ENCODE measurements around the gene SCD5.

Gene SCD5

GRCh38 chr4:82785611-82786400 lies 12.8 kb downstream of the SCD5 start:
- Mint-ChIP-seq H3K36me3 (ENCODE audit: low read depth) (no peaks in the 10 kb centered on the region), H3K4me1 (ENCODE audit: low read depth) (no peaks in the 10 kb centered on the region), H3K27ac (no peak overlapping the region), H3K27me3 (peaks cover 4% of the 10 kb centered on the region), H3K4me3 (no peak overlapping the region), H3K9me3 (no peaks in the 10 kb centered on the region)
- no peak for DNase-seq

GRCh38 chr4:82784681-82785610 lies 13.7 kb downstream of the SCD5 start:
- H3K27ac Mint-ChIP-seq, result no peak overlapping the region
- H3K9me3 Mint-ChIP-seq, result no peaks in the 10 kb centered on the region
- no peak for DNase-seq
- no peaks in the 10 kb centered on the region for H3K4me1 Mint-ChIP-seq (ENCODE audit: low read depth)
- H3K36me3 Mint-ChIP-seq (ENCODE audit: low read depth), result no peaks in the 10 kb centered on the region
- H3K4me3 Mint-ChIP-seq, result no peak overlapping the region
- peaks cover 4% of the 10 kb centered on the region for H3K27me3 Mint-ChIP-seq

- Mint-ChIP-seq H3K9me3 (no peaks in the 10 kb centered on the region), H3K36me3 (ENCODE audit: low read depth) (no peaks in the 10 kb centered on the region), H3K4me3 (no peak overlapping the region), H3K27me3 (peaks cover 4% of the 10 kb centered on the region), H3K4me1 (ENCODE audit: low read depth) (no peaks in the 10 kb centered on the region), H3K27ac (no peak overlapping the region)
- DNase-seq, result no peak
These were observed 15.8 kb downstream of the SCD5 start for GRCh38 chr4:82782626-82783345.

DNA sequence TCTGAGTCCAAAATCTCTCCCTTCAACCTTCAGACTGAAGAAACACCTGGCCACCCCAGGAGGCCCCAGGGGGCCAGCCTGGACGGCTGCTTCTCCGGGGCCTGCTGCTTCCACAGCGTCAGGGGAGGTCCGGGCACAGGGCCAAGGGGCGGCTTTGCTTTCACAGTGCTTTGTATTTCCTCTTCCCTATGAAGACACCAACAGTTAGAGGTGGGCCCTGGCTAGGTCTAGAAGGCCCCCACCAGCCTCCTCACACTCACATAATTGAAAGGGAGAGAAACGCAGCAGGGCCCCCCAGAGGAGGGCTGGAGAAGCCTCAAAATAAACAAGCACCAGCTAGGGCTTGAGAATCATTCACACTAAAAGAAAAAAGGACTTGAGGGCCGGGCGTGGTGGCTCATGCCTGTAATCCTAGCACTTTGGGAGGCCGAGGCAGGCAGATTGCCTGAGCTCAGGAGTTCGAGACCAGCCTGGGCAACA lies 17.8 kb downstream of the SCD5 start:
- no peak for DNase-seq
- H3K27ac Mint-ChIP-seq, result no peak overlapping the region
- H3K4me3 Mint-ChIP-seq, result no peak overlapping the region
- peaks cover 4% of the 10 kb centered on the region for H3K27me3 Mint-ChIP-seq
- no peaks in the 10 kb centered on the region for H3K36me3 Mint-ChIP-seq (ENCODE audit: low read depth)
- H3K9me3 Mint-ChIP-seq, result no peaks in the 10 kb centered on the region
- H3K4me1 Mint-ChIP-seq (ENCODE audit: low read depth), result no peaks in the 10 kb centered on the region

- peaks cover 4% of the 10 kb centered on the region for H3K27me3 Mint-ChIP-seq
- no peak for DNase-seq
- no peaks in the 10 kb centered on the region for H3K9me3 Mint-ChIP-seq
- no peaks in the 10 kb centered on the region for H3K36me3 Mint-ChIP-seq (ENCODE audit: low read depth)
- H3K4me3 Mint-ChIP-seq, result no peak overlapping the region
- H3K27ac Mint-ChIP-seq, result no peak overlapping the region
- H3K4me1 Mint-ChIP-seq (ENCODE audit: low read depth), result no peaks in the 10 kb centered on the region
These were observed 18.3 kb downstream of the SCD5 start for GRCh38 chr4:82780170-82780751.

DNA sequence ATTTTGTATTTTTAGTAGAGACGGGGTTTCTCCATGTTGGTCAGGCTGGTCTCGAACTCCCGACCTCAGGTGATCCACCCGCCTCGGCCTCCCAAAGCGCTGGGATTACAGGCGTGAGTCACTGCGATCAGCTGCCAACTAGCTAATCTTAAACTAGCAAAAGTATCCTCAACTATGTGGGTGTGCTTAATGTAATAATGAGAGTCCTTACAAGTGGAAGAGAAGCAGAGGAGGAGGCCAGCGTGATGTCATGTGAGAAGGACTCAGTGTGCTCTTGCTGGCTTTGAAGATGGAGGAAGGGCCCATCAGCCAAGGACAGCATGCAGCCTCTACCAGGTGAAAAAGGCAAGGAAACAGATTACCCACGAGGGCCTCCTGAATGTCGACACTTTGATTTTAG lies 19.6 kb downstream of the SCD5 start:
- Mint-ChIP-seq H3K9me3 (no peaks in the 10 kb centered on the region), H3K4me3 (no peak overlapping the region), H3K27me3 (peaks cover 4% of the 10 kb centered on the region), H3K36me3 (ENCODE audit: low read depth) (no peaks in the 10 kb centered on the region), H3K27ac (no peak overlapping the region), H3K4me1 (ENCODE audit: low read depth) (no peaks in the 10 kb centered on the region)
- no peak for DNase-seq

DNA sequence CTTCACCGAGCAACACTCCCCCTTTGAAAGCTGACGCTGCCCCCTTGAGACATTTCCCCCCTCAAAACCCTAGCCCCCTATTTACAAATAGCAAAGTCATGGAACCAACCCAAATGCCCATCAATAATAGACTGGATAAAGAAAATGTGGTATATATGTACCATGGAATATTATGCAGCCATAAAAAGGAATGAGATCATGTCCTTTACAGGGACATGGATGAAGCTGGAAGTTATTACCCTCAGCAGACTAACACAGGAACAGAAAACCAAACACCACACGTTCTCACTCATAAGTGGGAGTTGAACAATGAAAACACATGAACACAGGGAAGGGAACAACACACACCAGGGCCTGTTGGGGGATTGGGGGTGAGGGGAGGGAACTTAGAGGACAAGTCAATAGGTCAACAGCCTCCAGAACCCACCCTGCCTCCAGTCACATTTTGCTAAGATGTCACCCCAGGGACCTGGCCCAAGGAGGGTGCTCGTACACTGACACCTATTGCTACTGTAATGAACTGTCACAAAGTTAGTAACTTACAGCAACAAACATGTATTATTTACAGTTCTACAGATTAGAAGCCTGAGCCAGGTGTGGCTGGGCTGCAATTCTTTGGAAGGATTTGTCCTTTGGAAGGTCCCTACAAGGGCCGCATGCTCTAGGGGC lies 20.6 kb downstream of the SCD5 start:
- Mint-ChIP-seq H3K27ac (no peak overlapping the region), H3K36me3 (ENCODE audit: low read depth) (no peaks in the 10 kb centered on the region), H3K27me3 (peaks cover 5% of the 10 kb centered on the region)

DNA sequence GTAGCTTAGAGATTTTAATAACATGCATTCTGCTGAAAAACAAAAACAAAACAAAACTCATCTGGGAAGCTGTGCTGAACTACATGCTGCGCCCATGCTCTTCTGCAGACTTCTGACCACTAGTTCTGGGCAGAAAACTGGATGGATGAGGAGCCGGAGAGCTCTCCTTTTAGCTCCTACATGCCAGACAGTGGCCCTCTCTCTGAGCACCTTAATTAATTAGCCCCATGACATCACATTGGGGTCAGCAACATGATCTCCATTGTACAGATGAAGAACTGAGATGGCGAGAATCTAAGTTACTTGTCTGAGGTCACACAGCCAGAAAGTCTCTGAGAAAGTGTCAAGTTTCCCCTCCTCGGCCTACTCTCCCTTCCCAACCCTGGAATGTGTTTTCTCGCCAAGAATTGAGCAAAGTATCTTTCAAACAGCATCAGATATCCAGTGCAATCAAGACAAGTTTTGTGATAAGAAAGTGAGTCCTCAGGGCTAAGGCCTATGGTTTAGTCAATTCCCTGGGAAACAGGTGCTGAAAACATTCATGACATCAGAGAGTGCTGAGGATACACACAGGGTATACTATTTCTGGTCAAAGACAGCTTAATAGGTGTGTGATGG lies 21.6 kb downstream of the SCD5 start:
- Mint-ChIP-seq H3K27ac (no peak overlapping the region), H3K27me3 (peaks cover 10% of the 10 kb centered on the region), H3K36me3 (ENCODE audit: low read depth) (no peaks in the 10 kb centered on the region), H3K4me3 (no peak overlapping the region), H3K4me1 (ENCODE audit: low read depth) (no peaks in the 10 kb centered on the region), H3K9me3 (no peaks in the 10 kb centered on the region)
- DNase-seq, result no peak

More for the DNA sequence above, 20.6 kb downstream of the SCD5 start:
- DNase-seq, result no peak
- H3K9me3 Mint-ChIP-seq, result no peaks in the 10 kb centered on the region
- no peak overlapping the region for H3K4me3 Mint-ChIP-seq
- no peaks in the 10 kb centered on the region for H3K4me1 Mint-ChIP-seq (ENCODE audit: low read depth)

DNA sequence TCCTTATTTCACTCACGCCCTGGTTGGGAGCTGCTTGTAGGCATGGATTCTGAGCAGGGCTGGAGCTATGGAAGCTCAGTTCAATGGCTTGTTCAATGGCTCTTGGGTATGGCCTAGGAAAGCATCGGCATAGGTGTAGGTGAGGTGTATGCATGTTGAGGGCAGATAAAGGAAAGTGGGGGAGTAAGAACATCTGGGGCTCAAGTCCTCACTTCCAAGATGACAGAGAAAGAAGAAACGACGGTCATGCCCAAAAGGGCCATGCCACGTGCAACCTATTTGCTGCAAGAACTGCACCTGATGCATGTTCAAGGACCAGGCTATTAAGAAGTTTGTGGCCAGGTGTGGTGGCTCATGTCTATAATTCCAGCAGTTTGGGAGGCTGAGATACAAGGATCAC lies 23.4 kb downstream of the SCD5 start:
- Mint-ChIP-seq H3K4me1 (ENCODE audit: low read depth) (no peaks in the 10 kb centered on the region), H3K27ac (no peak overlapping the region), H3K9me3 (no peaks in the 10 kb centered on the region), H3K4me3 (no peak overlapping the region), H3K27me3 (peaks cover 18% of the 10 kb centered on the region), H3K36me3 (ENCODE audit: low read depth) (no peaks in the 10 kb centered on the region)
- no peak for DNase-seq

GRCh38 chr4:82774711-82775171 lies 23.9 kb downstream of the SCD5 start:
- Mint-ChIP-seq H3K4me3 (no peak overlapping the region), H3K27ac (no peak overlapping the region), H3K9me3 (no peaks in the 10 kb centered on the region), H3K36me3 (ENCODE audit: low read depth) (no peaks in the 10 kb centered on the region), H3K4me1 (ENCODE audit: low read depth) (no peaks in the 10 kb centered on the region), H3K27me3 (peaks cover 20% of the 10 kb centered on the region)
- no peak for DNase-seq

DNA sequence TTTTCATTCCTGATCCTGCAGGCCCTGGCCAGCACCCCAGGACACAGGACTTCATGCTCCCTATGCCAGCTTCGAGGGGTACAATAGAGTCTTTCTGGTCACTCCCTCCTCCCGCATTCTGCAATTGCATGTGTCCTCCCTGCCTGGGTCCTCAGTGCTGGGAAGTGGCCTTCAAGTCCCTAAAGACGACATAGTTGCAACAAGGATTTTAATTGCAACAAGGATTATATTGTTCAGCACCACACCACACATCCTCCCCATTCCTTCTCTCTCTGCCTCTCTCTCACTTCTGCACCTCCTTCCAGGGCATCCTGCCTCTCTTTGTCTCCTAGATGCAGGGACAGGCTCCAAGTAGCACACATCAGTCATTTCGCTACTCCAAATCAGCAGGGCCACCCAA lies 25.5 kb downstream of the SCD5 start:
- no peaks in the 10 kb centered on the region for H3K36me3 Mint-ChIP-seq (ENCODE audit: low read depth)
- H3K27me3 Mint-ChIP-seq, result peaks cover 27% of the 10 kb centered on the region
- no peak for DNase-seq
- no peak overlapping the region for H3K4me3 Mint-ChIP-seq
- no peak overlapping the region for H3K27ac Mint-ChIP-seq
- no peaks in the 10 kb centered on the region for H3K9me3 Mint-ChIP-seq
- H3K4me1 Mint-ChIP-seq (ENCODE audit: low read depth), result no peaks in the 10 kb centered on the region

DNA sequence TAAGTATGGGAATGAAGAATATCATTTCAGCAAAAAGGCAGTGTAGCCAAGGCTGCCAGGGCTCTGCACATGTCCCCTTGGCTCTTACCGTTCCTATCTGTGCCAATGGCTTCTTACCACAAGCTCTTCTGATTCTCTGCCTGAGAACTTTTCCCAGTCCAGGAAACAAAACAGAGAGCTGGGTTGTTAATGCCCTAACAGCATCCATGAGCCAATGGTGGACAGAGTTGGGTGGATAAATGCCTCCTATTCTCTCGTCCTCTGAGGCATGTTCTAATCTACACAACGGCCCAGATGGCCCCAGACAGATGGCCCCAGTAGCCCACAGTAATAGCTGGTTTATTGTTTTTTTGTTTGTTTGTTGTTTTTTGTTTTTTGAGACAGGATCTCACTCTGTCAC lies 28.0 kb downstream of the SCD5 start:
- no peaks in the 10 kb centered on the region for H3K4me1 Mint-ChIP-seq (ENCODE audit: low read depth)
- no peak overlapping the region for H3K4me3 Mint-ChIP-seq
- peaks cover 10% of the 10 kb centered on the region for H3K9me3 Mint-ChIP-seq
- peaks cover 28% of the 10 kb centered on the region for H3K27me3 Mint-ChIP-seq
- H3K36me3 Mint-ChIP-seq (ENCODE audit: low read depth), result no peaks in the 10 kb centered on the region
- no peak overlapping the region for H3K27ac Mint-ChIP-seq
- no peak for DNase-seq

- no peak overlapping the region for H3K27ac Mint-ChIP-seq
- no peaks in the 10 kb centered on the region for H3K36me3 Mint-ChIP-seq (ENCODE audit: low read depth)
- no peaks in the 10 kb centered on the region for H3K4me1 Mint-ChIP-seq (ENCODE audit: low read depth)
These were observed 33.5 kb downstream of the SCD5 start for GRCh38 chr4:82765134-82765533.

More at GRCh38 chr4:82765134-82765533, 33.5 kb downstream of the SCD5 start:
- H3K4me3 Mint-ChIP-seq, result no peak overlapping the region
- H3K27me3 Mint-ChIP-seq, result peaks cover 9% of the 10 kb centered on the region
- no peak for DNase-seq
- peaks cover 12% of the 10 kb centered on the region for H3K9me3 Mint-ChIP-seq
